Breast epithelium (tissue), 3 donors: ENCODE results near the gene BTBD19.

ENCODE experiments used
- POLR2A ChIP-seq: fragments of 450-650 bp; IDR thresholded peaks from one replicate; pipeline ENCODE4 v1.6.1; 2016; ENCODE audit warnings: antibody characterized with exemption, mild to moderate bottlenecking, moderate library complexity
- TF ChIP-seq, protein P1 (sequence below), 3 donors: fragments of 450-650 bp; IDR thresholded peaks; one replicate each; pipeline ENCODE4 v1.5.1; 2016 to 2017; ENCODE audit warnings: antibody characterized with exemption in 3 of 3, mild to moderate bottlenecking in 3 of 3, moderate library complexity in 3 of 3

DNA sequence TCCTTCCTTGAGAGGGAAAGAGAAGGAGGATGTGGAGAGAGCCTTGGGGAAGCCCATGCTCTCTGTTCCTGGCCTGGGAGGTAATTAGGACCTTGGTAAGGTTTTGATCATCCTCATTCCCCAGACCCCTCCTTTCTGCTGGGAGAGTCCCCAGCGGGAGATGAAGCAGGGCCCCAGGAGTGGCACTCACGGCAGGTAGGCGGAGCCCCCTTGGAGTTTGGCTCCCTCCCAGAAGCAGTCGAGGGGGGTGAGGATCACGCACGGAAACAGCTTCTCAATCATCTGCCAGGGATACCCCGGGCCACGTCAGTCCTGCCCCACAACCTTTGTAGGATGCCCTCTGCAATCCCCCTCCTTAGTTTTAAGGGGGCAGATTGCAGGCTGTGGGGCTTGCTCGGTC lies 23.2 kb downstream of the BTBD19 start:
- TF ChIP-seq, protein P1, sequence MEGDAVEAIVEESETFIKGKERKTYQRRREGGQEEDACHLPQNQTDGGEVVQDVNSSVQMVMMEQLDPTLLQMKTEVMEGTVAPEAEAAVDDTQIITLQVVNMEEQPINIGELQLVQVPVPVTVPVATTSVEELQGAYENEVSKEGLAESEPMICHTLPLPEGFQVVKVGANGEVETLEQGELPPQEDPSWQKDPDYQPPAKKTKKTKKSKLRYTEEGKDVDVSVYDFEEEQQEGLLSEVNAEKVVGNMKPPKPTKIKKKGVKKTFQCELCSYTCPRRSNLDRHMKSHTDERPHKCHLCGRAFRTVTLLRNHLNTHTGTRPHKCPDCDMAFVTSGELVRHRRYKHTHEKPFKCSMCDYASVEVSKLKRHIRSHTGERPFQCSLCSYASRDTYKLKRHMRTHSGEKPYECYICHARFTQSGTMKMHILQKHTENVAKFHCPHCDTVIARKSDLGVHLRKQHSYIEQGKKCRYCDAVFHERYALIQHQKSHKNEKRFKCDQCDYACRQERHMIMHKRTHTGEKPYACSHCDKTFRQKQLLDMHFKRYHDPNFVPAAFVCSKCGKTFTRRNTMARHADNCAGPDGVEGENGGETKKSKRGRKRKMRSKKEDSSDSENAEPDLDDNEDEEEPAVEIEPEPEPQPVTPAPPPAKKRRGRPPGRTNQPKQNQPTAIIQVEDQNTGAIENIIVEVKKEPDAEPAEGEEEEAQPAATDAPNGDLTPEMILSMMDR (IDR thresholded peaks at IDR 0.05): no peak
- no peak for TF ChIP-seq POLR2A
